ENCODE results near the gene F2.
"Not testable (repeated sequence)": the region's sequence is repeated elsewhere in the genome, so short reads cannot be mapped to it uniquely, and the experiment has no call there.

Gene F2

DNA sequence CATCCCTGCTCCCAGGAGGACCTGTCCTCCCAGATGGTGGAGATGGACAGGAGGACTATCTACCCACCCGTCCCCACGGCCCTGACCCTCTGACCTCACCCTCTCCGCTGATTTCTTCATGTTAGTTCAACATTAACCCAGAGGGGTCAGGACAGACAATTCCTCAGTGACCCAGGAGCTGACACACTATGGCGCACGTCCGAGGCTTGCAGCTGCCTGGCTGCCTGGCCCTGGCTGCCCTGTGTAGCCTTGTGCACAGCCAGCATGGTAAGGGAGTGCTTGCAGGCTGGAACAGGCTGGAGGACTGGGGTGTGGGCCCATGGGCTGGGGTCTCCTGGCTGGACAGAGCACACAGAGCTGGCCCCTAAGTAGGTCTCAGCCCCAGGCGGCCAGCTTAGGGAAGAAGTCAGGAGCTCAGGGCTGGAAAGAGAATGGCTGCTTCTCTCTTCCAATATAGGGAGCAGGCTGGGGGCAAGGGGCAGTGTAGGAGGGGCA lies at the start of gene F2:
TSS of gene F2 (plus strand) at position 166 of the 495 bp plus-strand sequence. CDS start at position 189, 23 bp downstream.
- TF ChIP-seq, protein P1, sequence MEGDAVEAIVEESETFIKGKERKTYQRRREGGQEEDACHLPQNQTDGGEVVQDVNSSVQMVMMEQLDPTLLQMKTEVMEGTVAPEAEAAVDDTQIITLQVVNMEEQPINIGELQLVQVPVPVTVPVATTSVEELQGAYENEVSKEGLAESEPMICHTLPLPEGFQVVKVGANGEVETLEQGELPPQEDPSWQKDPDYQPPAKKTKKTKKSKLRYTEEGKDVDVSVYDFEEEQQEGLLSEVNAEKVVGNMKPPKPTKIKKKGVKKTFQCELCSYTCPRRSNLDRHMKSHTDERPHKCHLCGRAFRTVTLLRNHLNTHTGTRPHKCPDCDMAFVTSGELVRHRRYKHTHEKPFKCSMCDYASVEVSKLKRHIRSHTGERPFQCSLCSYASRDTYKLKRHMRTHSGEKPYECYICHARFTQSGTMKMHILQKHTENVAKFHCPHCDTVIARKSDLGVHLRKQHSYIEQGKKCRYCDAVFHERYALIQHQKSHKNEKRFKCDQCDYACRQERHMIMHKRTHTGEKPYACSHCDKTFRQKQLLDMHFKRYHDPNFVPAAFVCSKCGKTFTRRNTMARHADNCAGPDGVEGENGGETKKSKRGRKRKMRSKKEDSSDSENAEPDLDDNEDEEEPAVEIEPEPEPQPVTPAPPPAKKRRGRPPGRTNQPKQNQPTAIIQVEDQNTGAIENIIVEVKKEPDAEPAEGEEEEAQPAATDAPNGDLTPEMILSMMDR (IDR thresholded peaks at IDR 0.05; ENCODE audit: low read length, missing control alignments) = no peak
- no peak for DNase-seq (ENCODE audit: low read depth)
- H3K4me3 ChIP-seq (replicated peaks; ENCODE audit: low read depth, low read length) = no peak within 1 kb of the TSS

DNA sequence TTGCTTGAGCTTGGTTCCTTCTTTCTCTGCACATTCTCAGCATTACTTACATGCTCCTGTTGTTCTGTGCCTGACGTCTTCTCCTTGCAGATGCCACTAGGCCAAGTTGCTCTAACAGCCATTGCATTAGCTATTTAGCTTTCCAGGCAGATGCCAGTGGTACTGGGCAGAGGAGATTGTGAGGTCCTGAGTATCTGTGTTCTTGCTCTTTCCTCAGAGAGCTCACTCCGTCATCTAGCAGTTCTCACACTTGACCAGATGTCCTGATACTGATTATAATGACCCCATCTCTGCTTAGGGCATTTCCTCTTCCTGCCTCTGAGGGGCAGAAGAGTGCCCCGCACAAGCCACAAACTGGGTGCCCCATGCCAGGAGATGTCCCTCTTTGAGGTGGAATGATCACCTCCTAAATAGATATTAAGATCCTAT lies 49.3 kb upstream of the F2 start:
- TF ChIP-seq, protein P1 (IDR thresholded peaks at IDR 0.05; ENCODE audit: low read length, missing control alignments) = peak; percentile 13
- DNase-seq (ENCODE audit: low read depth) = no peak

DNA sequence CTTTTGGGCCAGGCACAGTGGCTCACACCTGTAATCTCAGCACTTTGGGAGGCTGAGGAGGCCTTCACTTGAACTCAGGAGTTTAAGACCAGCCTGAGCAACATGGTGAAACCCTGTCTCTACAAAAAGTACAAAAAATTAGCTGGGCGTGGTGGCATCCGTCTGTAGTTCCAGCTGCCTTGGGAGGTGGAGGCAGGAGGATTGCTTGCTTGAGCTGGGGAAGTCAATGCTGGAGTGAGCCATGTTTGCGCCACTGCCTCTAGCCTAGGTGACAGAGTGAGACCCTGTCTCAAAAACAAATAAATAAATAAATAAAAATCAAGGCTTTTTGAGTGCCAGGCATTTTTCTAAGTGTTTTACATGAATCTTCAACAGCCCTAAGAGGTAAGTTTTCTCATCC lies 48.5 kb upstream of the F2 start:
- not testable (repeated sequence) for H3K4me3 ChIP-seq (replicated peaks; ENCODE audit: low read depth, low read length); DNase-seq (ENCODE audit: low read depth)

More for the DNA sequence above, 49.3 kb upstream of the F2 start:
- H3K4me3 ChIP-seq (replicated peaks; ENCODE audit: low read depth, low read length) = no peak overlapping the region

DNA sequence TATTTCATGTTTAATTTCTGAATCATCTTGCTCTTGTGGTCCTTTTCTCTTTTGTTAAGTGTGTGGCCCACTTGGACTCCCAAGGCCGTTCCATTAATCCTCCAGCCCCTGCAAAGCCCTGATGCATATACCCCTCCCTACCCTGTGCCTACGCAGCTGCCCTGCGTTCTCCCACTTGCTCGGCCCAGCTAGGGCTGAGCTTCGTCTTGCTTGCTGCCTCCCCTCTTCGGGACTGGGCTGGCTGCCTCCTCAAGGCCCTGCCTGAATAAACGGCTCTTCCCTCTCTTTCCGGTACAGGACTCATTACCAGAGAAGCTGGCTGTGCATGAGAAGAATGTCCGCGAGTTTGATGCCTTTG lies 47.1 kb upstream of the F2 start:
- DNase-seq (ENCODE audit: low read depth) = no peak
- TF ChIP-seq, protein P1 (IDR thresholded peaks at IDR 0.05; ENCODE audit: low read length, missing control alignments) = no peak
- H3K4me3 ChIP-seq (replicated peaks; ENCODE audit: low read depth, low read length) = no peak overlapping the region

DNA sequence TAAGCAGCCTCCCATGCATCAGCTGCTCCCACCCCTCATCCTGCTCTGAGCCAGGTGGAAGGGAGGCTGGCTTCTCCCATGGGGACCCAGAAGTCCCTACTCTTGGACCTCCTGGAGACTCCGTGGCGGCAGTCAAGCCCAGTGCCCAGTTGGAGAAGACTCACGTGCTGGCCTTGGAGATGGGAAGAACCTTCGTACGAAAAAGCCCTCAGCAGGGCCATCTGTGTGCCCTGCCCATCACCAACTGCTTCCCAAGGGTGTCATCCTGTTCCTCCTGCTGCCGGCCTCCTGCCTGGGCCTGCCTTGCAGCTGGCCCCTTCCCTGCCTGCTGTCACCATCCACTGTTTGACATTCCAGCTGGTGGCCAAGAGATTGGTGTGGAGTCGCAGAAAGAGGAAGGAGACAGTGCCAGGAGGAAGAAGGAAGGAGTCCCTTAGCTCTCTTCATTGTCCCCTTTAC lies 46.6 kb upstream of the F2 start:
- TF ChIP-seq, protein P1 (IDR thresholded peaks at IDR 0.05; ENCODE audit: low read length, missing control alignments) = no peak
- H3K4me3 ChIP-seq (replicated peaks; ENCODE audit: low read depth, low read length) = no peak overlapping the region
- no peak for DNase-seq (ENCODE audit: low read depth)

DNA sequence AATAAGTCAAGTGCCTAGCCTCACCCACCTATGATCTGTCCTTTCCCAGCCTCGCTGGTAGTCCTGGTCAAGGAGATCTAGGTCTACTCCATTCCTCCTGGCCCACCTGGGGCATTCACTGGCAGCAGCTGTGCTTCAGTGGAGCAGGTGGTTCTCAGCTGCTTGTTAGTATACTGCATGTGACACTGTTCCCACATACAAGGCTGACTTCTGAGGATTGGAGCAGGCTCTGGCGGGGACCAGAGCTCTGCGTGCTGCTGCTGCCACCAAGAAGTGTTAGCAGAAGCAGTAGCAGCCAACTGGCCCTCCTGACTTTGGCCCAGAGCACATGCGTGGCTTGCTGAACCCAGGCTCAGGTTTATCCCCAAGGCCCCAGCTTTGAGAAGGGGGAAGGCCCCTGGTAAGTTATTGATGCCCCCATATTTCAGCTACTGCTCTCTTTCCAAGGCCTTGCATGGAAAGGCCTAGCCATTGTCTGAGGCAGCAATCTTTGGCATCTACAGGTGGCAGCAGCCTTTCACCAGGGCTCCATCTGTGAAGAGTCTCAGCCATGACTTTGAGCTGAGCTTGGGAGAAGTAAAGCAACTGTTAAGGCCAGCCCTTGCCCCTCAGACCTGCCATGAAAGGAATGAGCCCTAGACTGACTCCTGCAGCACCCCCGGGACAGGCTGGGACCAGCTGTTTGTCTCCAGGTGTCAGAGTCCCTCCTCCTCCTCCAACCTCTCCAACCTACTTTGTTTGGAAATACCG lies 45.1 kb upstream of the F2 start:
- DNase-seq (ENCODE audit: low read depth) = no peak
- H3K4me3 ChIP-seq (replicated peaks; ENCODE audit: low read depth, low read length) = no peak overlapping the region
- TF ChIP-seq, protein P1 (IDR thresholded peaks at IDR 0.05; ENCODE audit: low read length, missing control alignments) = no peak

DNA sequence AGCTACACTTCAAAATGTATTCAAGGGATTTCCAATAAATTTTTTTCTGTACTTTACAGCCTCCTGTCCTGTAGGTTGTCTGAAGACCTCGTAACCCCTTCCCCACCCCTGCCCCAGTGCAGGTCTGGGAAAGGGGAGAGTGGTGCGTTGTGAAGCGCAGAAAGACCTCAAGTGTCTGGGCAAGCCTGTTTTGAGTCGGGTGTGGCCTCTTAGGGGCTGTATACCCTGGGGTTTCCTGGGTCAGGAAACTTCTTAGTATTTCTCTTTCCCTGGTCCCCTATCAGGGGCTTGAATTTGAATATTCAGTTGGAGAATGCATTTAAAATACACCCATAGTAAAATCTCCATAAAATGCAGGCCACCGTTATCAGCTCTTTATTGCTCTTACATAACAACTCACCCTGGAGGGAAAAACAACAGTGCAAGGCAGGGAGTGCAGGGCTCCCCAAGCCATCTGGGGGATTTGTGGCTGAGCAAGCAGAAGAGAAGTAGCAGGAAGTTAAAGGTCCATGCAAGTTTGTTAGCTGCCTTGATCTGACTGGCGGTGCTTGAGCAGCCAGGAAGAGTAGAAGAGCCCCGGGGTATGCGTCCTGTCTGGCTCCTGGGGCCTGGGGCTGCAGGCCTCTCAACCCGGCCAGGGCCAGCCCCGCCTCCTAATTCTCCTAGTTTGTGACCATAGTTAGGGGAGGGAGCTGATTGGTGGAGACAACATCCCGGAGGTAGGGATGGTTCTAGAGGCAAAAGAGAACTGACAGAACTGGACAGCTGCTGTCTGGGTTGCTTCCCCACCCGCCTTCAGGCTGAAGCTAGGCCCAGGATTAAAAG lies 44.3 kb upstream of the F2 start:
- TF ChIP-seq, protein P1 (IDR thresholded peaks at IDR 0.05; ENCODE audit: low read length, missing control alignments) = no peak
- no peak overlapping the region for H3K4me3 ChIP-seq (replicated peaks; ENCODE audit: low read depth, low read length)
- no peak for DNase-seq (ENCODE audit: low read depth)

Measured in fibroblast of pulmonary artery (primary cell).